ENCODE data around the gene SLC45A1.

The SLC45A1 gene

DNA sequence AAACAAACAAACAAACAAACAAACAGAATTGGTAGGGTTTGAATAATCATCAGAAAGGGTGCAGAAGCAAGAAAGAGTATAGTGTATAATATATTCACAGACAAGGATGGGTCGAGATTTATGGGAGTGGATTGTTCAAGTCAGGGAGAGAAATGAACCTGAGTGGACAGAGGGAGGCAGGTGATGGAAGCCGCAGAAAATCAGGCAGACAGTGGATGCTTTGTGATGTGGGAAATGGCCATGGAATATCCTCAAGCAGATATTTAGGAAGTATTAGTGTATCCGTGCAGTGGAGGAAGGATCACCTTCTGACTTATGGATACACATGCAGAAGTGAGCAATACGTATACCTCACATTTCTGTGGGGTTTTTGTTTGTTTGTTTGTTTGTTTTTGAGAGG lies 14.0 kb upstream of the SLC45A1 start:
- in situ Hi-C loops (cut with MboI; ENCODE audit: low pct_unique_long_range_greater_than_20kb, low sequenced_read_pairs) = loop anchor here (25.0 kb wide), 1 partner anchor 292 kb away; no protein-coding TSS in a partner anchor

DNA sequence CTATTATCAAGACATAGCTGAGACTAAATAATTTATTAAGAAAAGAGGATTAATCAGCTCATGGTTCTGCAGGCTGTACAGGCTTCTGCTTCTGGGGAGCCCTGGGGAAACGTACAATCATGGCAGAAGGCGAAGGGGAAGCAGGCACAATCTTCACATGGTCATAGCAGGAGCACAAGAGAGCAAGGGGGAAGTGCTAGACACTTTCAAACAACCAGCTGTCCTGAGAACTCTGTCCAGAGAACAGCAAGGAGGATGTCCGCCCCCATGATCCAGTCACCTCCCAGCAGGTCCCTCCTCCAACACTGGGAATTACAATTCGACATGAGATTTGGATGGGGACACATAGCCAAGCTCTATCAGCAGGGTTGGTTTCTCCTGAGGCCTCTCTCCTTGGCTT lies 10.3 kb upstream of the SLC45A1 start:
- in situ Hi-C loops (cut with MboI; ENCODE audit: low pct_unique_long_range_greater_than_20kb, low sequenced_read_pairs) = loop anchor here (25.0 kb wide), 1 partner anchor 295 kb away; no protein-coding TSS in a partner anchor
- DNase-seq = no peak

More for the DNA sequence above, 14.0 kb upstream of the SLC45A1 start:
- DNase-seq = no peak

DNA sequence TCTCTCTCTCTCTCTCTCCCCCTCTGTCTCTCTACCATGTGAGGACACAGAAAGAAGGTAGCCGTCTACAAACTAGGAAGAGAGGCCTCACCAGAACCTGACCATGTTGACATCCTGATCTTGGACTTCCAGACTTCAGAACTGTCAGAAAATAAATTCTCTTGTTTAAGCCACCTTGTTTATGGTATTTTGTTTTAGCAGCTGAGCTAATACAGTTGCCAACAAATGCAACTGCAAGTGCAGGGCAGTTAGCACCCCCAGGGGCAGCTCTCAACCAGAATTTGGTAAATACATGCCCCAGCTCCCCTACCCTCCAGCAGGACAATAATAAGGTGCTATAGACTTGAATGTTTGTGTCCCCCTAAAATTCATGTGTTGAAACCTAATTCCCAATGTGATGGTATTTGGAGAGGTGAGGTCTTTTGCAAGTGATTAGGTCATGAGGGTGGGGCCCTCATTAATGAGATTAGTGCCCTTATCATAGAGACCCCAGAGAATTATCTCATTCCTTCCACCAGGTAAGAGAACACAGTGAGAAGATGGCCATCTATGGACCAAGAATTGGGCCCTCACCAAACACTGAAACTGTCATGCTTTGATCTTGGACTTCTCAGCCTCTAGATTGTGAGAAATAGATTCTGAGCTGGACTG lies 6.7 kb upstream of the SLC45A1 start:
- no peak for DNase-seq
- in situ Hi-C loops (cut with MboI; ENCODE audit: low pct_unique_long_range_greater_than_20kb, low sequenced_read_pairs) = loop anchor here (25.0 kb wide), 1 partner anchor 299 kb away; no protein-coding TSS in a partner anchor

DNA sequence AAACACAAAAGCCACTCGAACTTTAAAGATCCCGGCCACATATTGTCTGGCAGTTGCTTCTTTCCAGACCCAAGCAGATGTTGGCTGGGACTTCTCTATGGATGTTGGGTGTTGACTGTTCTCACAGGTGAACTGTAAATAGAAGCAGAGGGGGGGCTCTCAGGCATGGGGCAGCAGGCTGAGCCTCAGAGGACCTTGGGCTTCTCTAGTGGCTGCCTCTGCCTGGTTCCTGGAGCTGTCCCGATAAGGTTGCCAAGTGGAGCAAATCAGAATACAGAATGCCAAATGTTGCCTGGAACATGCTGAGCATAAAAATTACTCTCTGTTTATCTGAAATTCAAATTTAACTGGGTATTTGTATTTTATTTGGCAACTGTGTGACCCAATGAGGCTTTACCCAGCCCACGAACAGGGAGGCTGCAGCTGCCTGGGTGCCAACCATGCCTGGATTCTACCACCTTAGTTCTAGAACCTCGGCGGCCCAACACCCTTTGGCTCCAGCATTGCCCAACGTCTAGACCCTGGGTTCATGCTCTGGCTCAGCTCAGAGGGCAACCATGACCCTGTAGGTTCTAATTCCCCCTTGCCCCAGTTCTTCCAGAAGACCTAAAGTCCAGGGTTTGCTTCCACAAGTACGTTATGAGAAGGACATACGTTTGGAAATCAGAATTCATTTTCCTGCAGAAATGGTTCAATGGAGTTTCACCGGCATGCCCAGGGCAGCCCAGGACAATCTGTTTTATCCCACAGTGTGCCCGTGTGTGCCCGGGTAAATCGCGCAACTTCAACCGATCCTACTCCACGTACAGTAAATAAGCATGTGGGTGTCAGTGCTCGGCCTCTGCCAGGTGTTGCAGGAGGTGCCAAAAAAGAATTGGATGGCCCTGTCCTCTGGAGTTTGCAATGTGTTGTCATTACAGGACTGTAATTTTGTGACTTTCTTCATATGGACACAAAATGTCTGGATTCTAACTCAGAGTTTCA lies 5.4 kb upstream of the SLC45A1 start:
- in situ Hi-C loops (cut with MboI; ENCODE audit: low pct_unique_long_range_greater_than_20kb, low sequenced_read_pairs) = loop anchor here (25.0 kb wide), 1 partner anchor 300 kb away; no protein-coding TSS in a partner anchor
- no peak for DNase-seq

DNA sequence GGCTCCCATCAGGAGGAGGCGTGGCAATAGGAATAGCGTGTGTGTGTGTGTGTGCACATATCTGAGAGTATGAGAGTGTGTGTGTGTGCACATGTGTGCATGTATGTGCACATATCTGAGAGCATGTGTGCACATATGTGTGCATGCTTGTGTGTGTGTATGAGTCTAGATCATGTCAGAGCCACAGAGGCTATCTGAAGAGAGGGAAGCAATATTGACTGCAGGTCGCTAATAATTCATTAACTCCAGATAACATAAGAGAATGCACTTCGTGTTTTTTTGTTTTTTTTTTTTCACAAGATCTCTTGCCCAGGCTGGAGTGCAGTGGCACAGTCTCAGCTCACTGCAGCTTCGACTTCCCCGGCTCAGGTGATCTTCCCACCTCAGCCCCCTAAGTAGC lies 4.7 kb upstream of the SLC45A1 start:
- DNase-seq = no peak
- in situ Hi-C loops (cut with MboI; ENCODE audit: low pct_unique_long_range_greater_than_20kb, low sequenced_read_pairs) = loop anchor here (25.0 kb wide), 1 partner anchor 301 kb away; no protein-coding TSS in a partner anchor

DNA sequence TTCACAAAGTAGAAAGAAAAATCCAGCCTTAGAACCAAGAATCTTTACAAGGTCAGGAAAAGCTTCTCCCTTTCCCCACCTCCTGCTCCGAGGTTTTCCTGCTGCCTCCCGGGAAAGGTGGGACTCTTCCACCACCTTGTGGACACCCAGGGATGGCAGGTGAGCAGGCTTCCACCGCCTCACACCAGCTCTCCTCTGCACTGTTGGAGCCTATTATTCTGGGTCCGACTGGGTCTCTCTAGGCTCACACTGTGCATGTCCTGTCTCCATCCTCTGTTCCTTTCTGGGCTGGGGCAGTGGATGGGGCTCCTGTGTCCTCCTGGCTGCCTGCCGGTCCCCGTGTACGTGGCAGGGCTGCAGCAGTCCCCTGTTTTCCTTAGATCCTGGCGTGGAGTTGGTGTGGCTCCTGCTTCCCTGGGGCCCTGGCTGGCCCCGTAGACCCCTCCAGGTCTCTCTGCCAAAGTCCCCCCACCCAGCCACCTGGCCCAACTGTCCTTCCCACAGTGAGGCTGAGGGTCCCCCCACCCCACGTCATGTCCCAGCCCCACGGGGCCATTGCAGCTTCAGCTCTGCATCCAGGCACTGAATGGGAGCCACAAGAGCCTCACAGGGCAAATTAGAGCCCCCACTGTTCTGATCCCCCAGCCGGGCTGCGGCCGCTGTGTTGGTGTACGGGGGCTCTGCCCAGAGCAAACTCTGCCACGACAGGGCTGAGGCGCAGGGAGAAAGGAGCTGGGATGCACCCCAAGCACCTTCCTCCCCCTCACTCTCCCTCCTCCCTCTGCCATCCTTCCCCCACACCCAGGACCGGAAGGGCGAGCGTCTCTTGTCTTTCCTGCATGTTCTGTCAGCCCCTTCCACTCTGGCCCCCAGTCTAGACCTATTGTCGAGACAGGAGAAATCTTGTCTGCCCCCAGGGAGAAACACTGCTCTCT lies 3.3 kb upstream of the SLC45A1 start:
- DNase-seq = peak; percentile 61
- in situ Hi-C loops (cut with MboI; ENCODE audit: low pct_unique_long_range_greater_than_20kb, low sequenced_read_pairs) = loop anchor here (25.0 kb wide), 1 partner anchor 302 kb away; no protein-coding TSS in a partner anchor

DNA sequence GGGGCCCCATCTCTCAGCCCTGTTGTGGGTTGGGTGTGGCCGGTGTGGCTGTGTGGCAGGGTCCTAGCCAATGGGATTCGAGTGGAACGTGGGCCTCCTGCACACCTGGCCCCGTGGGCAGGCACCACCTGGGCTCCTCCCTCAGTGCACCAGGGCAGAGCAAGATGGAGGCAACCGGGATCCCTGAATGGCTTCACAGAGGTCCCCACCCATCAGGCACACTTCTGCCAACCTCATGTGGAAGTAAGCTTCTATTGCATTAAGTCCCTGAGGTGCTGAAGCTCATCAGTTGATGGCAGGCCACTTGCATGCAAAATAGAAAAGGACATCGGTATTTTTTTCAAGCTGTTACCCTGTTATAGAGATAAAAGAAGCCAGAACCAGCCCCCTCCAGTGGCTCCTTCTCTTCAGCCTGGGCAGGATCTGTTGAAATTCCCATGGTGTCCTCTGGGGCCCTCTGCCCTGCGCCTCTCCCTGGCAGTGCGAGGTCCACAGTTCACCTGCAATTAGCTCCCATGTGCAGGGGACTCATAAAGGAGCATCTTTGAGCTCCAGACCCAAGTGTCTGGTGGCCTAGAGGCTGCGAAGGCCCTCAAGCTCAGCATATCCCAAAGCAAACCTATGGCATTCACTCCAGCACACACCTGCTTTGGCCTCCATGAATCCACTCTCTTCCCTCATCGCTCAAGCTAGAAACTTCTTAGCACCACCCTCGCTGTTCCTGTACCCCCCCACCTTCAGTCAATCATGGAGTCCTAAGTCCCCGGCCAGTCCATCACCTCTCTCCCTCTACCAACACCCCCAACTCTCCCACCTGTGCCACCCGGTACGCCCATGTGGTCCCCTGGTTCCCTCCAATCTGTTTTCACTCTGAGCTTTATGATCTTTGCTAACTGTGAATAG lies 2.1 kb upstream of the SLC45A1 start:
- in situ Hi-C loops (cut with MboI; ENCODE audit: low pct_unique_long_range_greater_than_20kb, low sequenced_read_pairs) = loop anchor here (25.0 kb wide), 1 partner anchor 304 kb away; no protein-coding TSS in a partner anchor
- DNase-seq = no peak

- DNase-seq = no peak
- in situ Hi-C loops (cut with MboI; ENCODE audit: low pct_unique_long_range_greater_than_20kb, low sequenced_read_pairs) = loop anchor here (25.0 kb wide), 1 partner anchor 306 kb away; no protein-coding TSS in a partner anchor
Observed at GRCh38 chr1:8318436-8318835, 522 bp downstream of the SLC45A1 start.

DNA sequence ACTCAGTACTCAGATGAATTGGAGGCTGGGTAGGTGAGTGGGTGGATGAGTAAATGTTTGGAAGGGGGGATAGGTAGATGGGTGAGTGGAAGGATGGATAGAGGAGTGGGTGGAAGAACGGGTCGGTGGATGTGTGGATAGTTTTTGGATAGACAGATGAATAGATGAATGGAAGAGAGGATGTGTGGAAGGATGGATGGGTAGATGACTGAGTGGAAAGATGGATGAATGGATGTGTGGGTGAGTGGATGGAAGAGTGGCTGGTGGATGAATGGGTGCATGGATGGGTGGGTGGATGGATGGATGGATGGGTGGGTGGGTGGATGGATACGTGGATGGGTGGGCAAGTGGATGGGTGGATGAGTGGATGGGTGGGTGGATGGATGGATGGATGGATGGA lies 3.7 kb downstream of the SLC45A1 start:
- no peak for DNase-seq
- in situ Hi-C loops (cut with MboI; ENCODE audit: low pct_unique_long_range_greater_than_20kb, low sequenced_read_pairs) = loop anchor here (25.0 kb wide), 1 partner anchor 309 kb away; no protein-coding TSS in a partner anchor

DNA sequence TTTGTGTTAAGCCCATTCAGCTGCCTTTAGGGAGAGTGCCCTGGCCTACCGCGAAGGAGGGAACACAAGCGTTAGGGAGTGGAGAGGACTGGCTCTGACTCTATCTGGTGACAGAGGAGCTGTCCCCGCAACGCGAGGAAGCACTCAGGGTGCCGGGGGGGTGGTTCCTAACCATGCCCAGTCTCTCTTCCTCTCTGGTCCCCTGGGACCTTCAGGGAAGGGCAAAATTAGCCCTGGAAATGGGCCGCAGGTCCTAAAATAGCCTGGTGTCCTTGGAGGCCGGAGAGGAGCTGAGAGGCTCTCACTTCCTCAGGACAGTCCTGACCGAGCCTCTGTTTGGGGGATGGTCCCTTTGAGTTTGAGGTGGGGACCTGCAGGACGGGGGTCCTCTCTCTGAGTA lies 5.8 kb downstream of the SLC45A1 start:
- DNase-seq = no peak
- in situ Hi-C loops (cut with MboI; ENCODE audit: low pct_unique_long_range_greater_than_20kb, low sequenced_read_pairs) = loop anchor here (25.0 kb wide), 1 partner anchor 311 kb away; no protein-coding TSS in a partner anchor

DNA sequence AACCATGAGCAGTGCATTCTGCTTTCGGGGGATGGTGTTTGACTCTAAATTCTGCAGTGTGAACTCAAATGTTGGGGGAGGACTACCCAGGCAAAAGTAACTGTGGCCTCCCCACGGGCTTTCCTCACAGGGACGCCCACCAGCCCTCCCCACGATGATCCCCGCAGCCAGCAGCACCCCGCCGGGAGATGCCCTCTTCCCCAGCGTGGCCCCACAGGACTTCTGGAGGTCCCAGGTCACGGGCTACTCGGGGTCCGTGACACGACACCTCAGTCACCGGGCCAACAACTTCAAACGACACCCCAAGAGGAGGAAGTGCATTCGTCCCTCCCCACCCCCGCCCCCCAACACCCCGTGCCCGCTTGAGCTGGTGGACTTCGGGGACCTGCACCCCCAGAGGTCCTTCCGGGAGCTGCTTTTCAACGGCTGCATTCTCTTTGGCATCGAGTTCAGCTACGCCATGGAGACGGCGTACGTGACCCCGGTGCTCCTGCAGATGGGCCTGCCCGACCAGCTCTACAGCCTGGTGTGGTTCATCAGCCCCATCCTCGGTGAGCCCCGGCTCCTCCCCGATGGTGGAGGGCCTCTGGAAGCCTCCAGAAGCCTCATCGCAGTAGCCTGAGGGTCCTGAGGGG lies 6.4 kb downstream of the SLC45A1 start:
- no peak for DNase-seq
- in situ Hi-C loops (cut with MboI; ENCODE audit: low pct_unique_long_range_greater_than_20kb, low sequenced_read_pairs) = loop anchor here (25.0 kb wide), 1 partner anchor 312 kb away; no protein-coding TSS in a partner anchor

DNA sequence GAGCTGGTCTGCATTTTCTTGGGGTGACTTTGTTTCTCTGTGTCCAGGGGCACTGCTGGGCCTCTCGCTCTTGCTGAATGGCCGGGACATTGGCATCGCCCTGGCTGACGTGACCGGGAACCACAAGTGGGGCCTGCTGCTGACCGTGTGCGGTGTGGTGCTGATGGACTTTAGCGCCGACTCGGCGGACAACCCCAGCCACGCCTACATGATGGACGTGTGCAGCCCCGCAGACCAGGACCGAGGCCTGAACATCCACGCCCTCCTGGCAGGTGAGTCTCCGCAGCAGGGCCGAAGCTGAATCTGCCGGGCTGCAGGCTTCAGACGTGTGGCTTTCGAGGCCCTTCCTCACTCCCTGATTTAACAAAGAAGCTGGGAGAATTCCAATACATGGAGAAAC lies 7.9 kb downstream of the SLC45A1 start:
- no peak for DNase-seq
- in situ Hi-C loops (cut with MboI; ENCODE audit: low pct_unique_long_range_greater_than_20kb, low sequenced_read_pairs) = no loop called here

GRCh38 chr1:8326265-8326664 lies 8.4 kb downstream of the SLC45A1 start:
- no peak for DNase-seq
- in situ Hi-C loops (cut with MboI; ENCODE audit: low pct_unique_long_range_greater_than_20kb, low sequenced_read_pairs) = no loop called here

- in situ Hi-C loops (cut with MboI; ENCODE audit: low pct_unique_long_range_greater_than_20kb, low sequenced_read_pairs) = no loop called here
- no peak for DNase-seq
Observed at GRCh38 chr1:8328271-8328670, 10.4 kb downstream of the SLC45A1 start.

GRCh38 chr1:8329439-8329838 lies 11.5 kb downstream of the SLC45A1 start:
- DNase-seq = no peak
- in situ Hi-C loops (cut with MboI; ENCODE audit: low pct_unique_long_range_greater_than_20kb, low sequenced_read_pairs) = no loop called here

DNA sequence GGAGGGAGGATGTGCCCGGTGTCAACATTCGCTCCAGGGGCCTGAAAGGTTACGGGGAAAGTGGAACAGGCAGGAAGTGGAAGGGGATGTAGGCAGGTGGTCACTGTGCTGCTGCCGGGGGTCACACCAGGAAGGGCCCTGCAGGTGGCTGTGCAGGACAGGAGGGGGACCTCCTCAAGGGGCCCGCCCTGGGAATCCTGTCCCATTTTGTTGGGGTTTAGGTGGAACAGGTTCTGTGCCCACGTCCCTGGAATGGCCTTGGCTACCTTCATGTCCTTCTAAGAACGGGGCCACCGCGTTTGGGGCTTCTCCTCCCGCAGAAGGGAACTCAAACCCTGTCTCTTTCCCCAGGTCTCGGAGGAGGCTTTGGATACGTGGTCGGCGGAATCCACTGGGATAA lies 11.9 kb downstream of the SLC45A1 start:
- in situ Hi-C loops (cut with MboI; ENCODE audit: low pct_unique_long_range_greater_than_20kb, low sequenced_read_pairs) = no loop called here
- no peak for DNase-seq
